ENCODE results near the gene MLXIP.

DNA sequence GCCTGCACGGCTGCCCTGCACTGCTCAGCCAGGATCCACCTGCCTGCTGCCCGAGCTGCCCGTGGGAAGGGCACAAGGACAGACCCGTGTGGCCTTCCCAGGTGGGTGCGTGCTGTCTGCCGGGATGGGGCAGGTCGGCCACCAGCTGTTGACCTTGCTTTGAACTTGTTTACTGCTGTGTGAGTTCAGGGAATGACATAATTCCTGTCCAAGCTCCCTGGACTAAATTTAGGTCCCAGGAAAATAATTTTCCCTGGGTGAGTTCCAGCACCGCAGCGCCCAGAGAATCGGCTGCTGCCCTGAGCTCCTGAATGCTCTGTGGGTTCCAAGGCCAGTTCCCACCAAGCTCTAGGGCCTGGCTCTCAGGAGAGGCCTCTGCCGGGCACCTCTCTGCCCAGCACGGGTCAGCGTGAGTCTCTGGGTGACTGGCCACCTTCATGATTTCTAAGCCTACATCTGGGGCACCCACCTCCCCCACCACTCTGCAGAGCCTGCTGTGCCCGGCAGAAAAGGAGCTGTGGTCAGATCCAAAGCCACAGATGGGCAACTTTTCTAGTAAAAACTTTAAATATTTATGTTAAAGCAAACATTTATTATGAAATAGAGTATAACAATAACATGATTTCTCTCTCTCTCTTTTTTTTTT is 27.2 kb upstream of the MLXIP start:
- TF ChIP-seq ZNF274 (IDR thresholded peaks at IDR 0.05; ENCODE audit: low read length) (no peak), ZNF274 (tag by site-specific recombination; IDR thresholded peaks at IDR 0.05; ENCODE audit: borderline replicate concordance) (no peak), ZSCAN30 (tag by site-specific recombination; IDR thresholded peaks at IDR 0.05) (no peak), ZNF76 (tag by site-specific recombination; IDR thresholded peaks at IDR 0.05; ENCODE audit: borderline replicate concordance, low read depth) (no peak), SALL2 (tag by site-specific recombination; IDR thresholded peaks at IDR 0.05; ENCODE audit: borderline replicate concordance) (no peak), HOXC10 (CRISPR knock-in tag; IDR thresholded peaks at IDR 0.05) (no peak), GFI1B (tag by site-specific recombination; IDR thresholded peaks at IDR 0.05) (no peak), ZNF335 (tag by site-specific recombination; conservative IDR thresholded peaks at IDR 0.05) (no peak), ZNF776 (tag by site-specific recombination; IDR thresholded peaks at IDR 0.05; ENCODE audit: borderline replicate concordance) (no peak), ZNF521 (tag by site-specific recombination; IDR thresholded peaks at IDR 0.05) (no peak), ZNF184 (tag by site-specific recombination; IDR thresholded peaks at IDR 0.05) (no peak), SETDB1 (IDR thresholded peaks at IDR 0.05; ENCODE audit: insufficient read length, low read length) (no peak), GLIS2 (tag by site-specific recombination; IDR thresholded peaks at IDR 0.05) (0 out of 2 replicates have a peak, but pooled peaks have one; percentile 16)
- TF ChIP-seq, protein P1, sequence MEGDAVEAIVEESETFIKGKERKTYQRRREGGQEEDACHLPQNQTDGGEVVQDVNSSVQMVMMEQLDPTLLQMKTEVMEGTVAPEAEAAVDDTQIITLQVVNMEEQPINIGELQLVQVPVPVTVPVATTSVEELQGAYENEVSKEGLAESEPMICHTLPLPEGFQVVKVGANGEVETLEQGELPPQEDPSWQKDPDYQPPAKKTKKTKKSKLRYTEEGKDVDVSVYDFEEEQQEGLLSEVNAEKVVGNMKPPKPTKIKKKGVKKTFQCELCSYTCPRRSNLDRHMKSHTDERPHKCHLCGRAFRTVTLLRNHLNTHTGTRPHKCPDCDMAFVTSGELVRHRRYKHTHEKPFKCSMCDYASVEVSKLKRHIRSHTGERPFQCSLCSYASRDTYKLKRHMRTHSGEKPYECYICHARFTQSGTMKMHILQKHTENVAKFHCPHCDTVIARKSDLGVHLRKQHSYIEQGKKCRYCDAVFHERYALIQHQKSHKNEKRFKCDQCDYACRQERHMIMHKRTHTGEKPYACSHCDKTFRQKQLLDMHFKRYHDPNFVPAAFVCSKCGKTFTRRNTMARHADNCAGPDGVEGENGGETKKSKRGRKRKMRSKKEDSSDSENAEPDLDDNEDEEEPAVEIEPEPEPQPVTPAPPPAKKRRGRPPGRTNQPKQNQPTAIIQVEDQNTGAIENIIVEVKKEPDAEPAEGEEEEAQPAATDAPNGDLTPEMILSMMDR (tag by site-specific recombination; IDR thresholded peaks at IDR 0.05): no peak
- TF ChIP-seq, protein P2, sequence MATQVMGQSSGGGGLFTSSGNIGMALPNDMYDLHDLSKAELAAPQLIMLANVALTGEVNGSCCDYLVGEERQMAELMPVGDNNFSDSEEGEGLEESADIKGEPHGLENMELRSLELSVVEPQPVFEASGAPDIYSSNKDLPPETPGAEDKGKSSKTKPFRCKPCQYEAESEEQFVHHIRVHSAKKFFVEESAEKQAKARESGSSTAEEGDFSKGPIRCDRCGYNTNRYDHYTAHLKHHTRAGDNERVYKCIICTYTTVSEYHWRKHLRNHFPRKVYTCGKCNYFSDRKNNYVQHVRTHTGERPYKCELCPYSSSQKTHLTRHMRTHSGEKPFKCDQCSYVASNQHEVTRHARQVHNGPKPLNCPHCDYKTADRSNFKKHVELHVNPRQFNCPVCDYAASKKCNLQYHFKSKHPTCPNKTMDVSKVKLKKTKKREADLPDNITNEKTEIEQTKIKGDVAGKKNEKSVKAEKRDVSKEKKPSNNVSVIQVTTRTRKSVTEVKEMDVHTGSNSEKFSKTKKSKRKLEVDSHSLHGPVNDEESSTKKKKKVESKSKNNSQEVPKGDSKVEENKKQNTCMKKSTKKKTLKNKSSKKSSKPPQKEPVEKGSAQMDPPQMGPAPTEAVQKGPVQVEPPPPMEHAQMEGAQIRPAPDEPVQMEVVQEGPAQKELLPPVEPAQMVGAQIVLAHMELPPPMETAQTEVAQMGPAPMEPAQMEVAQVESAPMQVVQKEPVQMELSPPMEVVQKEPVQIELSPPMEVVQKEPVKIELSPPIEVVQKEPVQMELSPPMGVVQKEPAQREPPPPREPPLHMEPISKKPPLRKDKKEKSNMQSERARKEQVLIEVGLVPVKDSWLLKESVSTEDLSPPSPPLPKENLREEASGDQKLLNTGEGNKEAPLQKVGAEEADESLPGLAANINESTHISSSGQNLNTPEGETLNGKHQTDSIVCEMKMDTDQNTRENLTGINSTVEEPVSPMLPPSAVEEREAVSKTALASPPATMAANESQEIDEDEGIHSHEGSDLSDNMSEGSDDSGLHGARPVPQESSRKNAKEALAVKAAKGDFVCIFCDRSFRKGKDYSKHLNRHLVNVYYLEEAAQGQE (tag by site-specific recombination; IDR thresholded peaks at IDR 0.05): no peak

Data from HEK293 (cell line).